ENCODE data around the gene SLC27A5. TPM values are rescaled to one million over a fixed set of nuclear protein-coding genes. Genes with fewer than 3 reads are reported as not detected.

Gene SLC27A5
- total and polyA plus RNA-seq, 2 of the 4 experiments (the other 2 are of a cell fraction), result 7.7 to 11.2 TPM

DNA sequence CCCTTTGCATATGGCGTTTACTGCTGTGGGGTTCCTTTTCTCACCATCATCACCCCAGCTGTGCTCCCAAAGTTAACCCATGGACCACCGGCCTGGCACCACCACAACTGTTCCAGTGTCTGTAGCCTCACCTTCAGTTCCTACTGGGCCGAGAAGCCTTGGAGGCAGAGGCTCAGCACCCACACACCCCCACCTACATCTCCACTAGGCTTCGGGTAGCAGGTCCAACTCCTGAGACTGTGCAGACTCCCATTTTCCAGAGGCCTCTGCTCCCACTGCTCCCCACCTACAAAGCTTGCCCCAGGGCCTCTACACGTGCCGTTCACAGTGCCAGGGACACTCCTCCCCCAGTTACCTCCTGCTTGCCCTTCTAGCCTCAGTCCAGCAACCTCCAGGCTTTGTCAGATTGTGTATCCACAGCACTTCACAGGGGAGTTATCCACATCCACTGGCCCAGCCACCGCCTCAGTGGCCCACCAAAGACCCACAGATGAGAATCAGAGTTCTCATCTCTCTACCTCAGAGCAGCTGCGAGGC, 14.1 kb downstream of the SLC27A5 start:
- DNase-seq, result no peak
- Histone ChIP-seq H3K4me1 (ENCODE audit: control insufficient read depth, insufficient read depth, low read length) (peaks cover 4% of the 10 kb centered on the region; the same call in 1 of the 2 replicates), H3K9me3 (ENCODE audit: control insufficient read depth, insufficient read depth, low read length) (no peaks in the 10 kb centered on the region), H3K9me1 (ENCODE audit: insufficient read depth, low read length) (peaks cover 14% of the 10 kb centered on the region), H4K5ac (ENCODE audit: low read depth, low read length) (no peak overlapping the region), H3K4me3 (ENCODE audit: insufficient read depth, low read depth, low read length) (no peak overlapping the region), H4K20me1 (ENCODE audit: insufficient read depth, low read length) (no peaks in the 10 kb centered on the region), H2BK15ac (ENCODE audit: low read depth, low read length) (no peak overlapping the region), H3K4me2 (ENCODE audit: low read depth, low read length) (no peak overlapping the region), H3K36me3 (ENCODE audit: control insufficient read depth, insufficient read depth, low read length) (no peaks in the 10 kb centered on the region), H3K23ac (ENCODE audit: low read depth, low read length) (no peak overlapping the region), H2AFZ (replicated peaks; ENCODE audit: low read length, poor library complexity) (no peak overlapping the region), H4K91ac (ENCODE audit: insufficient read depth, low read depth, low read length) (no peak overlapping the region), H3K27me3 (ENCODE audit: control insufficient read depth, insufficient read depth, low read length) (no peaks in the 10 kb centered on the region), H3K56ac (ENCODE audit: extremely low read depth, insufficient read depth, low read length) (no peak overlapping the region), H2BK5ac (ENCODE audit: low read depth, low read length, poor library complexity, severe bottlenecking) (no peak overlapping the region), H3K4ac (ENCODE audit: low read depth, low read length) (no peak overlapping the region), H2AK5ac (ENCODE audit: low read depth, low read length) (no peak overlapping the region; the same call in 1 of the 2 replicates), H3K79me1 (ENCODE audit: low read depth in 1 of 2, low read length in 2 of 2) (peaks cover 6 to 11% of the 10 kb centered on the region in 2 experiments), H3K14ac (replicated peaks; ENCODE audit: low read depth, low read length) (no peak overlapping the region), H2AK9ac (replicated peaks; ENCODE audit: low read depth, low read length, poor library complexity) (peak overlapping the region; percentile 65), H2BK20ac (ENCODE audit: low read depth, low read length) (no peak overlapping the region), H2BK120ac (ENCODE audit: low read depth, low read length) (no peak overlapping the region), H3K27ac (ENCODE audit: insufficient read depth, low read length) (no peak overlapping the region), H3K18ac (ENCODE audit: low read depth, low read length) (no peak overlapping the region), H3K9ac (ENCODE audit: low read depth, low read length) (no peak overlapping the region), H4K8ac (ENCODE audit: low read depth in 2 of 2, low read length in 2 of 2) (no peak overlapping the region)
- dilution Hi-C loops (cut with HindIII; ENCODE audit: low sequenced_read_pairs, unreplicated experiment), result no loop called here
- ATAC-seq (ENCODE audit: low read depth), result no peak
- BruUV-seq (replicated peaks), result no TSS peak
- TF ChIP-seq, protein P1, sequence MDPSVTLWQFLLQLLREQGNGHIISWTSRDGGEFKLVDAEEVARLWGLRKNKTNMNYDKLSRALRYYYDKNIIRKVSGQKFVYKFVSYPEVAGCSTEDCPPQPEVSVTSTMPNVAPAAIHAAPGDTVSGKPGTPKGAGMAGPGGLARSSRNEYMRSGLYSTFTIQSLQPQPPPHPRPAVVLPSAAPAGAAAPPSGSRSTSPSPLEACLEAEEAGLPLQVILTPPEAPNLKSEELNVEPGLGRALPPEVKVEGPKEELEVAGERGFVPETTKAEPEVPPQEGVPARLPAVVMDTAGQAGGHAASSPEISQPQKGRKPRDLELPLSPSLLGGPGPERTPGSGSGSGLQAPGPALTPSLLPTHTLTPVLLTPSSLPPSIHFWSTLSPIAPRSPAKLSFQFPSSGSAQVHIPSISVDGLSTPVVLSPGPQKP (IDR thresholded peaks at IDR 0.05; ENCODE audit: borderline replicate concordance, low read depth, low read length), result no peak
- no peak for TF ChIP-seq RAD21 (IDR thresholded peaks at IDR 0.05; ENCODE audit: low read length)
- in situ Hi-C loops (cut with MboI; ENCODE audit: low sequenced_read_pairs), result no loop called here
- intact Hi-C loops (cut with micrococcal nuclease), result no loop called here
- CTCF ChIA-PET, result no interaction called here
- WGBS, 2 experiments (ENCODE audit: extremely low coverage in 2 of 2, insufficient read length in 1 of 2), result 76% methylated on average over 3 of the region's 8 CpGs; no CpG with 5 or more reads in 1 of the 2 experiments
- POLR2A ChIA-PET (ENCODE audit: unreplicated experiment), result no interaction called here
